Upper lobe of right lung (tissue), 1 donor: ENCODE data around the gene SMG5. TPM values are rescaled to one million over a fixed set of nuclear protein-coding genes. Genes with fewer than 3 reads are reported as not detected.
A peak's percentile ranks its signal among the peaks of the same experiment; 100 is the strongest.
"Not testable (repeated sequence)": the region's sequence is repeated elsewhere in the genome, so short reads cannot be mapped to it uniquely, and the experiment has no call there.

Source experiments
- ATAC-seq: fragments of 200-7000 bp; cut with Tn5 transposase; one replicate; pipeline ENCODE4 v1.9.1; 2020; ENCODE audit warnings: mild to moderate bottlenecking, moderate library complexity
- DNase-seq: peaks from one replicate; pipeline ENCODE4 v3.0.0-alpha.2; 2020
- H3K27ac ChIP-seq: fragments of 200-600 bp; one replicate; pipeline ENCODE4 v1.8.0; 2022
- H3K27me3 ChIP-seq: fragments of 200-600 bp; one replicate; pipeline ENCODE4 v1.8.0; 2022; ENCODE audit warnings: mild to moderate bottlenecking
- H3K36me3 ChIP-seq: fragments of 200-600 bp; one replicate; pipeline ENCODE4 v1.8.0; 2022
- H3K4me1 ChIP-seq: fragments of 200-600 bp; one replicate; pipeline ENCODE4 v1.8.0; 2022
- H3K4me3 ChIP-seq: fragments of 200-600 bp; one replicate; pipeline ENCODE4 v1.8.0; 2022; ENCODE audit warnings: mild to moderate bottlenecking
- H3K9me3 ChIP-seq: fragments of 200-600 bp; one replicate; pipeline ENCODE4 v1.8.0; 2022
- intact Hi-C: fragments of 100-400 bp; cut with DNase I; formaldehyde crosslinking; loops from one replicate; pipeline ENCODE4 v1.11.0; 2022
- total RNA-seq: library from RNA; stranded (reverse); fragmentation: NEBNext Ultra II Directional; extraction: Animal tissue kit (Norgen Biotek cat#: 25700); gene quantifications from one replicate; pipeline ENCODE4 v1.2.1, GENCODE V29; 2021
- TF ChIP-seq, protein P1 (sequence below): fragments of 200-600 bp; IDR thresholded peaks from one replicate; pipeline ENCODE4 v1.8.0; 2022; ENCODE audit warnings: antibody characterized with exemption
- donor health status: DM: no; HTN: yes; CAD: no; lungs with severe emphysema.

SMG5 gene
- total RNA-seq, 1 donor from 2014 or later = 64.8 TPM

GRCh38 chr1:156217871-156218270, 64.8 kb downstream of the SMG5 start:
- intact Hi-C loops = no loop called here
- H3K4me3 ChIP-seq = no peak overlapping the region
- no peaks in the 10 kb centered on the region for H3K27me3 ChIP-seq
- H3K9me3 ChIP-seq = no peaks in the 10 kb centered on the region
- peak overlapping the region; percentile 67 for H3K27ac ChIP-seq
- H3K36me3 ChIP-seq = peaks cover 22% of the 10 kb centered on the region
- TF ChIP-seq, protein P1, sequence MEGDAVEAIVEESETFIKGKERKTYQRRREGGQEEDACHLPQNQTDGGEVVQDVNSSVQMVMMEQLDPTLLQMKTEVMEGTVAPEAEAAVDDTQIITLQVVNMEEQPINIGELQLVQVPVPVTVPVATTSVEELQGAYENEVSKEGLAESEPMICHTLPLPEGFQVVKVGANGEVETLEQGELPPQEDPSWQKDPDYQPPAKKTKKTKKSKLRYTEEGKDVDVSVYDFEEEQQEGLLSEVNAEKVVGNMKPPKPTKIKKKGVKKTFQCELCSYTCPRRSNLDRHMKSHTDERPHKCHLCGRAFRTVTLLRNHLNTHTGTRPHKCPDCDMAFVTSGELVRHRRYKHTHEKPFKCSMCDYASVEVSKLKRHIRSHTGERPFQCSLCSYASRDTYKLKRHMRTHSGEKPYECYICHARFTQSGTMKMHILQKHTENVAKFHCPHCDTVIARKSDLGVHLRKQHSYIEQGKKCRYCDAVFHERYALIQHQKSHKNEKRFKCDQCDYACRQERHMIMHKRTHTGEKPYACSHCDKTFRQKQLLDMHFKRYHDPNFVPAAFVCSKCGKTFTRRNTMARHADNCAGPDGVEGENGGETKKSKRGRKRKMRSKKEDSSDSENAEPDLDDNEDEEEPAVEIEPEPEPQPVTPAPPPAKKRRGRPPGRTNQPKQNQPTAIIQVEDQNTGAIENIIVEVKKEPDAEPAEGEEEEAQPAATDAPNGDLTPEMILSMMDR = no peak
- H3K4me1 ChIP-seq = peaks cover 29% of the 10 kb centered on the region
- ATAC-seq (no peak), DNase-seq (no peak)

GRCh38 chr1:156216361-156217086, 66.1 kb downstream of the SMG5 start:
- intact Hi-C loops, ATAC-seq, H3K27me3 ChIP-seq, H3K4me3 ChIP-seq, DNase-seq, H3K27ac ChIP-seq, H3K9me3 ChIP-seq: not testable (repeated sequence)
- Histone ChIP-seq H3K36me3 (peaks cover 13% of the 10 kb centered on the region), H3K4me1 (peaks cover 33% of the 10 kb centered on the region)

GRCh38 chr1:156214024-156214748, 68.4 kb downstream of the SMG5 start:
- ATAC-seq = no peak
- Histone ChIP-seq H3K27me3 (no peaks in the 10 kb centered on the region), H3K9me3 (no peaks in the 10 kb centered on the region), H3K27ac (peak overlapping the region; percentile 97), H3K36me3 (peaks cover 20% of the 10 kb centered on the region), H3K4me1 (peaks cover 33% of the 10 kb centered on the region), H3K4me3 (peak overlapping the region; percentile 74)
- TF ChIP-seq, protein P1 = no peak
- no peak for DNase-seq
- intact Hi-C loops = no loop called here

GRCh38 chr1:156213644-156213966, 69.0 kb downstream of the SMG5 start:
- H3K4me1 ChIP-seq = peaks cover 33% of the 10 kb centered on the region
- intact Hi-C loops = no loop called here
- TF ChIP-seq, protein P1 = no peak
- H3K27me3 ChIP-seq = no peaks in the 10 kb centered on the region
- H3K36me3 ChIP-seq = peaks cover 25% of the 10 kb centered on the region
- peak overlapping the region; percentile 97 for H3K27ac ChIP-seq
- DNase-seq = no peak
- no peak for ATAC-seq
- H3K9me3 ChIP-seq = no peaks in the 10 kb centered on the region
- peak overlapping the region; percentile 74 for H3K4me3 ChIP-seq

DNA sequence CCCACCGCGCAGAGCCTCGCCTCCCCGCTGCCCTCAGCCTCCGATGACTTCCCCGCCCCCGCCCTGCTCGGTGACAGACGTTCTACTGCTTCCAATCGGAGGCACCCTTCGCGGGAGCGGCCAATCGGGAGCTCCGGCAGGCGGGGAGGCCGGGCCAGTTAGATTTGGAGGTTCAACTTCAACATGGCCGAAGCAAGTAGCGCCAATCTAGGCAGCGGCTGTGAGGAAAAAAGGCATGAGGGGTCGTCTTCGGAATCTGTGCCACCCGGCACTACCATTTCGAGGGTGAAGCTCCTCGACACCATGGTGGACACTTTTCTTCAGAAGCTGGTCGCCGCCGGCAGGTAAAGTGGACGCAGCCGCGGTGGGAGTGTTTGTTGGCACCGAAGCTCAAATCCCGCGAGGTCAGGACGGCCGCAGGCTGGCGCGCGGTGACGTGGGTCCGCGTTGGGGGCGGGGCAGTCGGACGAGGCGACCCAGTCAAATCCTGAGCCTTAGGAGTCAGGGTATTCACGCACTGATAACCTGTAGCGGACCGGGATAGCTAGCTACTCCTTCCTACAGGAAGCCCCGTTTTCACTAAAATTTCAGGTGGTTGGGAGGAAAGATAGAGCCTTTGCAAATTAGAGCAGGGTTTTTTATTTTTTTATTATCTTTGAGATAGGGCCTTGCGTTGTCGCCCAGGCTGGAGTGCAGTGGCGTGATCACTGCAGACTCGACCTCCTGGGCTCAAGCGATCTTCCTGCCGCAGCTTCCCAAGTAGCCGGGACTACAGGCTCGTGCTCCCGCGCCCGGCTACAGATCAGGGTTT, 69.6 kb downstream of the SMG5 start, which contains the start of gene PMF1:
Gene PMF1 (plus strand): TSS at position 175 of the 811 bp plus-strand sequence. CDS start 9 bp downstream, at position 184.
- no peaks in the 10 kb centered on the region for H3K9me3 ChIP-seq
- peaks cover 31% of the 10 kb centered on the region for H3K36me3 ChIP-seq
- peak; percentile 98 for ATAC-seq
- peak; percentile 99 for DNase-seq
- H3K27ac ChIP-seq = peak within 1 kb of the TSS; percentile 97
- TF ChIP-seq, protein P1 = no peak
- peak within 1 kb of the TSS; percentile 74 for H3K4me3 ChIP-seq
- no peaks in the 10 kb centered on the region for H3K27me3 ChIP-seq
- H3K4me1 ChIP-seq = peaks cover 28% of the 10 kb centered on the region
- intact Hi-C loops = no loop called here
